PC-9 (cell line): ENCODE results near the gene POLE4.

Experiments
- EZH2 ChIP-seq: fragments of 200-600 bp; sonication (generic); IDR thresholded peaks from 2 replicates; pipeline ENCODE4 v1.8.0; 2017; ENCODE audit warnings: antibody characterized with exemption, low read depth
- TF ChIP-seq, protein P1 (sequence below): fragments of 200-600 bp; sonication (generic); conservative IDR thresholded peaks from 2 replicates; pipeline ENCODE4 v1.6.1; 2017; ENCODE audit warnings: mixed run types, antibody characterized with exemption, mild to moderate bottlenecking, moderate library complexity

DNA sequence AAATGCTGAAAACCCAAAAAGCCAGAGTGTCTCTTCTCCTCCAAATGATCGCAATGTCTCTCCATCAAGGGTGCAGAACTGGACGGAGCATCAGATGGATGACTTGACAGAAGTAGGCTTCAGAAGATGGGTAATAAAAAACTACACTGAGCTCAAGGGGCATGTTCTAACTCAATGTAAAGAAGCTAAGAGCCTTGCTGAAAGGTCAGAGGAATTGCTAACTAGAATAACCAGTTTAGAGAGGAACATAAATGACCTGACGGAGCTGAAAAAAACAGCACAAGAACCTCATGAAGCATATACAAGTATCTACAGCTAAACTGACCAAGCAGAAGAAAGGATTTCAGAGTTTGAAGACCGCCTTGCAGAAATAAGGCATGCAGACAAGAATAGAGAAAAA, 9.7 kb upstream of the POLE4 start:
- TF ChIP-seq, protein P1, sequence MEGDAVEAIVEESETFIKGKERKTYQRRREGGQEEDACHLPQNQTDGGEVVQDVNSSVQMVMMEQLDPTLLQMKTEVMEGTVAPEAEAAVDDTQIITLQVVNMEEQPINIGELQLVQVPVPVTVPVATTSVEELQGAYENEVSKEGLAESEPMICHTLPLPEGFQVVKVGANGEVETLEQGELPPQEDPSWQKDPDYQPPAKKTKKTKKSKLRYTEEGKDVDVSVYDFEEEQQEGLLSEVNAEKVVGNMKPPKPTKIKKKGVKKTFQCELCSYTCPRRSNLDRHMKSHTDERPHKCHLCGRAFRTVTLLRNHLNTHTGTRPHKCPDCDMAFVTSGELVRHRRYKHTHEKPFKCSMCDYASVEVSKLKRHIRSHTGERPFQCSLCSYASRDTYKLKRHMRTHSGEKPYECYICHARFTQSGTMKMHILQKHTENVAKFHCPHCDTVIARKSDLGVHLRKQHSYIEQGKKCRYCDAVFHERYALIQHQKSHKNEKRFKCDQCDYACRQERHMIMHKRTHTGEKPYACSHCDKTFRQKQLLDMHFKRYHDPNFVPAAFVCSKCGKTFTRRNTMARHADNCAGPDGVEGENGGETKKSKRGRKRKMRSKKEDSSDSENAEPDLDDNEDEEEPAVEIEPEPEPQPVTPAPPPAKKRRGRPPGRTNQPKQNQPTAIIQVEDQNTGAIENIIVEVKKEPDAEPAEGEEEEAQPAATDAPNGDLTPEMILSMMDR, result no peak
- no peak for TF ChIP-seq EZH2
